Limb (tissue), 2 donors: ENCODE measurements around the gene RAMP2.
"Not testable (repeated sequence)": the region's sequence is repeated elsewhere in the genome, so short reads cannot be mapped to it uniquely, and the experiment has no call there.

Experiments
- DNase-seq, 2 donors: peaks; one replicate each; pipeline ENCODE4 v3.0.0-alpha.2; 2016; ENCODE audit errors: extremely low spot score in 2 of 2

Gene RAMP2

GRCh38 chr17:42768006-42768405 is 7.0 kb downstream of the RAMP2 start:
- not testable (repeated sequence) for DNase-seq

GRCh38 chr17:42769964-42770363 is 8.9 kb downstream of the RAMP2 start:
- DNase-seq, result not testable (repeated sequence)

- DNase-seq, result no peak
Observed at GRCh38 chr17:42772945-42773289, 11.9 kb downstream of the RAMP2 start.

DNA sequence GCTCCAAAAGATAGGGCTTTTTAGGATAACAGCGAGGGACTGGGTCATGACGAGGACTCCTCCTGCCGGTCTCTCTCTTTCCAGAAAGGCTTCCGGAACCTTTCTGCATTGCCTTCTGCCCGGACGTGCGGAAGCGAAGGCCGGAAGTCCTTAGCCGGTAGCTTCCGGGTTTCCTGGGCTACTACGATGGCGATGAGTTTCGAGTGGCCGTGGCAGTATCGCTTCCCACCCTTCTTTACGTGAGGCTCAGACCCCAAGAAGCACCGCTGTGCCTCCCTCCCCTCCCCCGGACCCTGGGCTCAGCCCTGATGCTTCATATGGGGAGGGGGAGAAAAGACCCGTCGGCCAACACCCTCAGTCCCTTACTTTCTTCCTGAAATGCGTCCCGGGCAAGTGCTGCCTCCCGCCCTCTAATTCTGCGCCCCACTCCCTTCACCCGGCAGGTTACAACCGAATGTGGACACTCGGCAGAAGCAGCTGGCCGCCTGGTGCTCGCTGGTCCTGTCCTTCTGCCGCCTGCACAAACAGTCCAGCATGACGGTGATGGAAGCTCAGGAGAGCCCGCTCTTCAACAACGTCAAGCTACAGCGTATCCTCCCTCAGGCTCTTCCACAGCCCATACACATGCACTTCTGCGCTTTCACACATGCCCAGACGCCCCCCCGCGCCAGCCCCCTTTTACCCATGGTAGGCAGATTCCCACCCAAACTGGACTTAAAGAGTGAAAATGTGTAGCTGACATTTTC is 12.4 kb downstream of the RAMP2 start, which contains the start of gene VPS25:
VPS25 (plus strand) TSS at position 160 of the 746 bp plus-strand sequence; CDS start at position 187, 27 bp downstream.
- peak; percentile 83 to 85 for DNase-seq

DNA sequence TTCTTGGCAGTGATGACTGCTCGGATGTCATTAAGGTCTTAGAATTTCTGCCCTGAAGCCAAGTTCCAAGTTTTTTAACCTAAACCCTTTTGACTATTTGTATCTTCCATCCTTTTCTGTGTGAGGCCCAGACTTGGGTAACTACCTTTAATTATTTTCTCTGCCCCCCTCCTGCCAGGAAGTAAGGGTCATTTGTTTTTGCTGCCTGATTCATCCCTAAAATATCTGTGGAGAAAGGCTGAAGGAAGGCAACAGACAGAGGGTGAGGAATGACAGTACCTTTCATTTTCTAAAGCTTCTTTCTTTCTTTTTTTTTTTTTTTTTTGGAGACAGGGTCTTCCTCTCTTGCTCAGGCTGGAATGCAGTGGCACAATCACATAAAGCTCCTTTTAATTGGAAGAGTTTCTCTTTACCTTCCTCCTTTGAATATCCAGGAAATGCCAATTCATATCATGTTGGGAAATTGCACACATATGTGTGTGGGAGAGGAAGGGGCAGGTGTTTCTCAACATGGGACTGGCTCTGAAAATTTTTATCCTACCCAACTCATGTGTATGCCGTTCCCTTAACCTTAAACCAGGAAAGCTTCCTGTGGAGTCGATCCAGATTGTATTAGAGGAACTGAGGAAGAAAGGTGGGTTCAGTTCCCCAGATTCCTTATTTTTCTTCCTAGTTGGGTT is 13.2 kb downstream of the RAMP2 start:
- no peak for DNase-seq

- DNase-seq, result no peak
Observed at GRCh38 chr17:42775534-42776098, 14.6 kb downstream of the RAMP2 start.

- DNase-seq, result no peak
Observed at GRCh38 chr17:42778570-42778969, 17.5 kb downstream of the RAMP2 start.

GRCh38 chr17:42779304-42779935 is 18.4 kb downstream of the RAMP2 start:
- no peak for DNase-seq

- peak in 1 of 2 donors; percentile 71 for DNase-seq
Observed at GRCh38 chr17:42779936-42780850, 19.2 kb downstream of the RAMP2 start, which contains the start of gene WNK4. WNK4 (plus strand) TSS chr17:42780610; CDS start chr17:42780699, 89 bp downstream.

DNA sequence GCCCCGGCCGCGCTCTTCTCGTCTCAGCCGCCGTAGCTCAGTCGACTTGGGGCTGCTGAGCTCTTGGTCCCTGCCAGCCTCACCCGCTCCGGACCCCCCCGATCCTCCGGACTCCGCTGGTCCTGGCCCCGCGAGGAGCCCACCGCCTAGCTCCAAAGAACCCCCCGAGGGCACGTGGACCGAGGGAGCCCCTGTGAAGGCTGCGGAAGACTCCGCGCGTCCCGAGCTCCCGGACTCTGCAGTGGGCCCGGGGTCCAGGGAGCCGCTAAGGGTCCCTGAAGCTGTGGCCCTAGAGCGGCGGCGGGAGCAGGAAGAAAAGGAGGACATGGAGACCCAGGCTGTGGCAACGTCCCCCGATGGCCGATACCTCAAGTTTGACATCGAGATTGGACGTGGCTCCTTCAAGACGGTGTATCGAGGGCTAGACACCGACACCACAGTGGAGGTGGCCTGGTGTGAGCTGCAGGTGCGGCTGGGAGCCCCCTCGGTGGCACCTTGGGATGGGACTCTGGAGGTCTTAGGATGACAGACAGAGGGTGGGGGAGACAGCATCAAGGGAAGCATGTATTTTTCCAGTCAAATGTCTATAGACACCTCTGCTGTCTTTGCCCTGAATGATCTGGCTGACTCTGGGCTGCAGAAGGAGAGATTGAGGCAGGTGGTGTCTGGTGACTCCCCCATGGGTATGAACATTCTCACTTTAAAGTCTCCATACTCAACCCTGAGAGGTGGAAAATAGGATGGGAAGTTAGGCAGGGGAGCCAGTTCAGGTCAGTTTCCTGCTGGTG is 20.0 kb downstream of the RAMP2 start:
- DNase-seq, result no peak

DNA sequence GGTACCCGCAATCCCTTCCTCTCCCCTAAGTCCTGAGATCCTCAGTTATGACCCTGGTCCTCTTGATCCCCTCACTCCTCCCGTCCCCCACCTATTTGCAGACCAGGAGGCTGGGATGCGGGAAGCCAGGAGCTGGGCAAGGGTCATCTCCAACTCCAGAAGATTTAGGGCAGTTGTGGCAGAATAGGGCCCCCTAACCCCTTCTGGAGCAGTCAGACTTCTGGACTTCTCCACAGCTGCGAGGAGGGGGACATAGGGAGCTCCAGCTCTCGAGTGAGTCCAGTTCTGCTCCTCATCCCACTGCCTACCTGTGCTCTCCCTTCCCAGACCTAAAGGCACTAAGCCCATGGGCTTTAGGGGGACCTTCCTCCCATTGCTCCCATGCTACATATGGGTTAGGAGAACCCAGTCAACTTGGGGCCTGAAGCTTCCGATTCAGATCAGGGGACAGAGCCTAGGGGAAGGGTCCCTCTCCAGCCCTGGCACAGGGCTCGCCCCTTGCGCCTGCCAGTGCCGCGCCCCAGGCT is 20.7 kb downstream of the RAMP2 start:
- DNase-seq, result no peak

DNA sequence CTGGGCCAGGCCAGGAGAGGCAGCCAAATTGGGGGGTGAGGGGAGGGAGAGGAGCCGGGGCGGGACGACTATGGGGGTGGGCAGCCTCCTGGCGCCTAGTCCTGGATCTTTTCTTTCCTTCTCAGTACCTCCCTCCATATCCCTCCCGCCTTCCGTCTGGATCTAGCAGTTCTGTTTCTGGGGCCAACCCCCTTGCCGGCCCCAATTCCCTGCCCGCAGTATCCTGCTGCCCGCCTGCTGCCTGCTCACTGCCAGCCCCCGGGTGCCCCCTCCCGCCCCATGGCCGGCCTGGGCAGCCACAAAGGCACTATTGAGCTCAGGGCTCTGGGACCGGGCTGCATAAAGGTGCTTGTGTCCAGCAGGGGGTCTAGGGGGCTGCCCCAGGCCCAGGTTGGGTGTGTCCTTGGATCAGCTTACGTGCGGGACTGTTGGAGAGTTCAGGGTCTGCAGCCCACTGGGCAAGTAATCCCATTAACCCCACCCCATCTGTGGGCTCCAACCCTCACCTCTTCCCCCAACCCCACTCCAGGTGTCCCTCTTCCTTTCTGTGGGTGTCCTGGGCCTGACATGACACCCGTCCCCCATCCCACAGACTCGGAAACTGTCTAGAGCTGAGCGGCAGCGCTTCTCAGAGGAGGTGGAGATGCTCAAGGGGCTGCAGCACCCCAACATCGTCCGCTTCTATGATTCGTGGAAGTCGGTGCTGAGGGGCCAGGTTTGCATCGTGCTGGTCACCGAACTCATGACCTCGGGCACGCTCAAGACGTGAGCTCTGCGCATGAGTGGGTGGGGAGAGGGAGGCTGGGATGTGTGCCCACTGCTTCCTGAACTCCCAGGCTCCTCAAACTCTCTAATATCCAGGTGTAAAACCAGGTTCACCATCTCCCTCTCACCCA is 21.4 kb downstream of the RAMP2 start:
- peak in 1 of 2 donors; percentile 71 for DNase-seq

GRCh38 chr17:42783062-42783790 is 22.2 kb downstream of the RAMP2 start:
- no peak for DNase-seq

DNA sequence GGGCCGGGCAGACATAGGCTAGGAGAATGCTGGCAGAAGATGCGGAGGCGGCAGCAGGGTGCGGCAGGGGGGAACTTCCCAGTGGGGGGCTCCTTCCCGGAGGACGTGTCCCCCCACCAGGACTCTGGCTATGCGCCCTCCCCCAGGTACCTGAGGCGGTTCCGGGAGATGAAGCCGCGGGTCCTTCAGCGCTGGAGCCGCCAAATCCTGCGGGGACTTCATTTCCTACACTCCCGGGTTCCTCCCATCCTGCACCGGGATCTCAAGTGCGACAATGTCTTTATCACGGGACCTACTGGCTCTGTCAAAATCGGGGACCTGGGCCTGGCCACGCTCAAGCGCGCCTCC is 22.7 kb downstream of the RAMP2 start:
- DNase-seq, result no peak

DNA sequence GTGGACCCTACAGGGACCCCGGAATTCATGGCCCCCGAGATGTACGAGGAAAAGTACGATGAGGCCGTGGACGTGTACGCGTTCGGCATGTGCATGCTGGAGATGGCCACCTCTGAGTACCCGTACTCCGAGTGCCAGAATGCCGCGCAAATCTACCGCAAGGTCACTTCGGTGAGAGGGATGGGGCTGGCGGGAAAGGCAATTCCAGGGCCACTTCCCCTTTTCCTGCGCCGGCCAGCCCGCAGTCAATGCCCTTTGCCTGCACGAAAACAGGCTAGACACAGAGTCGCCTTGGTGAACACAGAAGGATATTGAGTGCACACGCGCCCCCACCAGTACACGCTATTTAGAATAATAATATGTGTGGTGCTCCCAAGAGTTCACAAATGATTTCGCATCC is 23.4 kb downstream of the RAMP2 start:
- DNase-seq, result no peak

DNA sequence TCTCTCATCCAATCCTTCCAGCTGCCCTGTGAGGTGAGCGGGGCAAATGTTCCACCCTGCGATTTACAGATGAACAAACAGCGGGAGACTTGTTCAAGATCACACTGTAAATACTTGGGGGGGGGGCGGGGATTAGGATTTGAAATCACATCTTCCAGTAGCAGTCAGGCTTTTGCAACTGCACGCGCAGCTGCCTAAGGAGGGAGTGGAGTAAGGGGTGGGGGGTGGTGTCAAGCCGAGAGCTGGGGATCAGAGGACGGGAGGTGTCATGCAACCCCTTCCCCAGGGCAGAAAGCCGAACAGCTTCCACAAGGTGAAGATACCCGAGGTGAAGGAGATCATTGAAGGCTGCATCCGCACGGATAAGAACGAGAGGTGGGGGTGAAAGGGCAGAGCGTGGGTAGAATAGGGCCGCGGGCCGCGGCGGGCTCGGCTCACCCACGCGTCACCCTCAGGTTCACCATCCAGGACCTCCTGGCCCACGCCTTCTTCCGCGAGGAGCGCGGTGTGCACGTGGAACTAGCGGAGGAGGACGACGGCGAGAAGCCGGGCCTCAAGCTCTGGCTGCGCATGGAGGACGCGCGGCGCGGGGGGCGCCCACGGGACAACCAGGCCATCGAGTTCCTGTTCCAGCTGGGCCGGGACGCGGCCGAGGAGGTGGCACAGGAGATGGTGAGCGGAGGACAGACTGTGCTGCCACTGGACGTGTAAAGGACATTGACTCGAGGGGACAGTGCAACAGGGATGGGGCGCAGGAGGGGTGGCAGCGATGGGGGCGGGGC is 24.0 kb downstream of the RAMP2 start:
- DNase-seq, result no peak

- no peak for DNase-seq
Observed at GRCh38 chr17:42787266-42787665, 26.2 kb downstream of the RAMP2 start.

DNA sequence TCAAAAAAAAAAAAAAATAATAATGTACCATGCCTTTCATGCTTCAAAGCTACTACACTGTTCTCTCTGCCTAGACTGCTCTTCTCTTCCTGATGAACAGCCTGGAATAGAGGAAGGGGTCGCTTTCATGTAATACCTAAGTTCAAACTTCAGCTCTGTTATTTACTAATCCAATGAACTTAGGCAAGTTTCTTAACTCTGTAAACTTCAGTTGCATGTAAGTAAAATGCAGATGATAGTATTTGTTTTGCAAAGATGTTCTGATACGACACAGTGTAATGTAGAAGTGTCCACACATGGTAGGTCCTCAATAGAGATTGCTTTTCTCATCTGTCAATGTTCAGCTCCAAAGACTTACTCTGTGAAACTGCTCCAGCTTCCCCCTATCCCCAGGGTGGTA is 30.9 kb downstream of the RAMP2 start:
- no peak for DNase-seq
